HCT116 (cell line): ENCODE data around the gene B4GALNT3. TPM values are rescaled to one million over a fixed set of nuclear protein-coding genes. Genes with fewer than 3 reads are reported as not detected.

ENCODE experiments used
- ATAC-seq: fragments of 200-7000 bp; cut with Tn5 transposase; 2 replicates; pipeline ENCODE4 v1.9.1; 2020; ENCODE audit warnings: mild to moderate bottlenecking, moderate library complexity
- BruUV-seq: library from RNA; stranded (reverse); fragments of 400-500 nt; replicated peaks from 2 replicates; lab custom pipeline; 2021; lab: Mats Ljungman, UMichigan
- CTCF ChIA-PET: fragments of 300-600 bp; sonication (Branson Sonifier 250); formaldehyde crosslinking; loops from one replicate; lab custom pipeline; 2021; ENCODE audit warnings: antibody characterized with exemption; lab: Charles Lee
- POLR2A ChIA-PET: fragments of 300-600, 350-600 bp; sonication (Branson Sonifier 250); formaldehyde crosslinking; loops from one replicate; lab custom pipeline; 2021; ENCODE audit warnings: antibody characterized with exemption; lab: Charles Lee
- RAD21 ChIA-PET, 2 experiments: fragments of 300-600 bp; sonication (Branson Sonifier 250); formaldehyde crosslinking; loops; one replicate each; lab custom pipeline; 2023; ENCODE audit warnings: low total read pairs in 2 of 2; ENCODE audit not compliant: uncharacterized antibody in 2 of 2, unreplicated experiment in 2 of 2, low non-redundant PET in 1 of 2; lab: Charles Lee
- DNase-seq: peaks from one replicate; pipeline ENCODE4 v3.0.0-alpha.2; 2010; ENCODE audit warnings: low read depth, low spot score
- H2AFZ ChIP-seq: fragments of 200-600 bp; shearing (Covaris generic), sonication (generic); 2 replicates; pipeline ENCODE4 v1.6.1; 2017; ENCODE audit warnings: low read depth, mixed run types, mixed read lengths, antibody characterized with exemption, low read length; ENCODE audit not compliant: poor library complexity, severe bottlenecking
- H3K27ac ChIP-seq: 2 replicates; pipeline ENCODE4 v1.5.1; 2012; ENCODE audit warnings: low read depth, low read length
- H3K27me3 ChIP-seq: fragments of 200-600 bp; sonication (generic); 2 replicates; pipeline ENCODE4 v1.6.1; 2016; ENCODE audit warnings: mixed run types, low read length, mixed read lengths; ENCODE audit not compliant: insufficient read depth
- H3K36me3 ChIP-seq, 2 experiments: fragments of 200-500 bp in 1 of 2; fragments of 200-600 bp in 1 of 2; sonication (Bioruptor generic) in 1 of 2; sonication (generic) in 1 of 2; 2 replicates each; pipeline versions ENCODE4 v1.5.1 to v1.6.1; 2014 to 2016; ENCODE audit warnings: low read length in 2 of 2, inconsistent platforms in 1 of 2, mixed read lengths in 1 of 2, mixed run types in 1 of 2; ENCODE audit not compliant: insufficient read depth in 2 of 2, control insufficient read depth in 1 of 2
- H3K4me1 ChIP-seq, 2 experiments: fragments of 200-600 bp in 1 of 2; sonication (generic) in 1 of 2; 2 replicates each; pipeline versions ENCODE4 v1.5.1 to v1.6.1; 2012 to 2017; ENCODE audit warnings: low read length in 2 of 2, inconsistent platforms in 1 of 2, mild to moderate bottlenecking in 1 of 2, mixed read lengths in 1 of 2, mixed run types in 1 of 2, moderate library complexity in 1 of 2; ENCODE audit not compliant: insufficient read depth in 2 of 2, control insufficient read depth in 1 of 2
- H3K4me2 ChIP-seq: fragments of 200-600 bp; sonication (generic); 2 replicates; pipeline ENCODE4 v1.6.1; 2017; ENCODE audit warnings: mixed run types, low read length, mixed read lengths
- H3K4me3 ChIP-seq, 2 experiments: fragments of 200-600 bp in 1 of 2; sonication (generic) in 1 of 2; replicated peaks in 1 of 2; 2 replicates each; pipeline ENCODE4 v1.5.1; 2011 to 2016; ENCODE audit warnings: low read length in 2 of 2, control low read depth in 1 of 2, low read depth in 1 of 2, mild to moderate bottlenecking in 1 of 2, mixed read lengths in 1 of 2, mixed run types in 1 of 2
- H3K79me2 ChIP-seq: fragments of 200-600 bp; sonication (generic); 2 replicates; pipeline ENCODE4 v1.6.1; 2017; ENCODE audit warnings: mild to moderate bottlenecking, mixed run types, low read length, moderate library complexity, mixed read lengths; ENCODE audit not compliant: insufficient read depth
- H3K9ac ChIP-seq: fragments of 200-600 bp; sonication (generic); 2 replicates; pipeline ENCODE4 v1.6.1; 2016; ENCODE audit warnings: low read length, mixed read lengths
- H3K9me2 ChIP-seq: fragments of 200-600 bp; sonication (generic), shearing (Covaris generic); 2 replicates; pipeline ENCODE4 v1.6.1; 2017; ENCODE audit warnings: mixed run types, mild to moderate bottlenecking, moderate library complexity; ENCODE audit not compliant: insufficient read depth
- H3K9me3 ChIP-seq, 2 experiments: fragments of 200-500 bp in 1 of 2; fragments of 200-600 bp in 1 of 2; sonication (Bioruptor generic) in 1 of 2; sonication (generic) in 1 of 2; 2 replicates each; pipeline ENCODE4 v1.6.1; 2014 to 2017; ENCODE audit warnings: low read length in 2 of 2, mixed read lengths in 2 of 2, inconsistent platforms in 1 of 2, low read depth in 1 of 2, mild to moderate bottlenecking in 1 of 2, mixed run types in 1 of 2, moderate library complexity in 1 of 2; ENCODE audit not compliant: control insufficient read depth in 1 of 2, insufficient read depth in 1 of 2
- H4K20me1 ChIP-seq: fragments of 200-600 bp; sonication (generic), shearing (Covaris generic); 2 replicates; pipeline ENCODE4 v1.6.1; 2017; ENCODE audit warnings: mixed run types, mild to moderate bottlenecking, moderate library complexity; ENCODE audit not compliant: insufficient read depth
- CBX3 ChIP-seq: IDR thresholded peaks from 2 replicates; pipeline ENCODE4 v1.6.1; 2012; ENCODE audit warnings: low read depth
- CEBPB ChIP-seq: IDR thresholded peaks from 2 replicates; pipeline ENCODE4 v1.6.1; 2012; ENCODE audit warnings: low read depth
- ELF1 ChIP-seq: IDR thresholded peaks from 2 replicates; pipeline ENCODE4 v1.6.1; 2012; ENCODE audit warnings: low read depth, borderline replicate concordance
- EZH2 ChIP-seq: fragments of 200-600 bp; sonication (generic); IDR thresholded peaks from 2 replicates; pipeline ENCODE4 v1.6.1; 2017; ENCODE audit warnings: antibody characterized with exemption, mixed run types
- EZH2phosphoT487 ChIP-seq: fragments of 200-600 bp; IDR thresholded peaks from 2 replicates; pipeline ENCODE4 v1.6.1; 2018; ENCODE audit warnings: antibody characterized with exemption, borderline replicate concordance
- POLR2AphosphoS5 ChIP-seq: IDR thresholded peaks from 2 replicates; pipeline ENCODE4 v1.6.1; 2011; ENCODE audit warnings: mild to moderate bottlenecking, low read depth, low read length, moderate library complexity
- SIN3A ChIP-seq: IDR thresholded peaks from 2 replicates; pipeline ENCODE4 v1.6.1; 2012; ENCODE audit warnings: low read depth
- SRF ChIP-seq: IDR thresholded peaks from 2 replicates; pipeline ENCODE4 v1.6.1; 2012; ENCODE audit warnings: low read depth
- ZBTB33 ChIP-seq: IDR thresholded peaks from 2 replicates; pipeline ENCODE4 v1.6.1; 2011; ENCODE audit warnings: mild to moderate bottlenecking, low read length, moderate library complexity; ENCODE audit not compliant: insufficient replicate concordance; ENCODE audit errors: extremely low read depth
- intact Hi-C: fragments of 100-400 bp; cut with micrococcal nuclease; formaldehyde crosslinking; loops from 2 replicates; pipeline ENCODE4 v1.10.0; 2022
- total RNA-seq: library from RNA; stranded (reverse); gene quantifications from one replicate; pipeline ENCODE4 v1.2.1, GENCODE V29; 2021; ENCODE audit not compliant: unreplicated experiment
- TF ChIP-seq, protein P1 (sequence below), 3 experiments: fragments of 200-600 bp in 1 of 3; sonication (generic) in 1 of 3; IDR thresholded peaks in 2 of 3; conservative IDR thresholded peaks in 1 of 3; 2 replicates each; pipeline ENCODE4 v1.5.1; 2012 to 2017; ENCODE audit warnings: low read depth in 2 of 3, low read length in 2 of 3, antibody characterized with exemption in 1 of 3, borderline replicate concordance in 1 of 3, control low read depth in 1 of 3, mild to moderate bottlenecking in 1 of 3, mixed read lengths in 1 of 3, mixed run types in 1 of 3, moderate library complexity in 1 of 3; ENCODE audit not compliant: insufficient read depth in 1 of 3

The B4GALNT3 gene
- total RNA-seq, 1 experiment from 2014 or later = 18.2 TPM

- CTCF ChIA-PET = interaction anchor here (2.0 kb wide), 1 partner anchor 8 kb away, joined by 9 read pairs; no protein-coding TSS in a partner anchor
These were observed 79.2 kb downstream of the B4GALNT3 start for GRCh38 chr12:538731-539539.

More at GRCh38 chr12:538731-539539, 79.2 kb downstream of the B4GALNT3 start:
- peak overlapping the region; percentile 22; the same call in 1 of the 2 replicates for H3K4me2 ChIP-seq
- no TSS peak for BruUV-seq
- DNase-seq = peak; percentile 45
- POLR2A ChIA-PET = no interaction called here
- intact Hi-C loops = no loop called here
- no peaks in the 10 kb centered on the region for H3K9me2 ChIP-seq
- no peak overlapping the region for H3K9ac ChIP-seq
- H3K36me3 ChIP-seq = no peaks in the 10 kb centered on the region
- H3K79me2 ChIP-seq = no peaks in the 10 kb centered on the region
- H4K20me1 ChIP-seq = no peaks in the 10 kb centered on the region
- peak; percentile 72 for ATAC-seq
- H3K27ac ChIP-seq = no peak overlapping the region
- TF ChIP-seq EZH2phosphoT487 (no peak), POLR2AphosphoS5 (no peak), CEBPB (no peak), CBX3 (no peak), EZH2 (no peak), ZBTB33 (no peak), ELF1 (no peak), SIN3A (no peak), SRF (no peak)
- TF ChIP-seq, protein P1, sequence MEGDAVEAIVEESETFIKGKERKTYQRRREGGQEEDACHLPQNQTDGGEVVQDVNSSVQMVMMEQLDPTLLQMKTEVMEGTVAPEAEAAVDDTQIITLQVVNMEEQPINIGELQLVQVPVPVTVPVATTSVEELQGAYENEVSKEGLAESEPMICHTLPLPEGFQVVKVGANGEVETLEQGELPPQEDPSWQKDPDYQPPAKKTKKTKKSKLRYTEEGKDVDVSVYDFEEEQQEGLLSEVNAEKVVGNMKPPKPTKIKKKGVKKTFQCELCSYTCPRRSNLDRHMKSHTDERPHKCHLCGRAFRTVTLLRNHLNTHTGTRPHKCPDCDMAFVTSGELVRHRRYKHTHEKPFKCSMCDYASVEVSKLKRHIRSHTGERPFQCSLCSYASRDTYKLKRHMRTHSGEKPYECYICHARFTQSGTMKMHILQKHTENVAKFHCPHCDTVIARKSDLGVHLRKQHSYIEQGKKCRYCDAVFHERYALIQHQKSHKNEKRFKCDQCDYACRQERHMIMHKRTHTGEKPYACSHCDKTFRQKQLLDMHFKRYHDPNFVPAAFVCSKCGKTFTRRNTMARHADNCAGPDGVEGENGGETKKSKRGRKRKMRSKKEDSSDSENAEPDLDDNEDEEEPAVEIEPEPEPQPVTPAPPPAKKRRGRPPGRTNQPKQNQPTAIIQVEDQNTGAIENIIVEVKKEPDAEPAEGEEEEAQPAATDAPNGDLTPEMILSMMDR (IDR thresholded peaks at IDR 0.05 in 2 of 3, conservative IDR thresholded peaks at IDR 0.05 in 1 of 3; ENCODE audit: borderline replicate concordance in 1 of 3, insufficient read depth in 1 of 3, low read depth in 2 of 3, low read length in 2 of 3) = no peak
- H3K27me3 ChIP-seq = no peaks in the 10 kb centered on the region
- H3K4me1 ChIP-seq = peaks cover 19 to 23% of the 10 kb centered on the region in 2 experiments
- H3K4me3 ChIP-seq = no peak overlapping the region
- H3K9me3 ChIP-seq = no peaks in the 10 kb centered on the region
- no peak overlapping the region for H2AFZ ChIP-seq
- RAD21 ChIA-PET = no interaction called here
